Endodermal cell (in vitro differentiated cells): ENCODE data around the gene OR1J2. TPM values are rescaled to one million over a fixed set of nuclear protein-coding genes. Genes with fewer than 3 reads are reported as not detected.

Experiments
- DNase-seq: peaks from one replicate; pipeline ENCODE4 v3.0.0-alpha.2; 2017
- H3K27ac ChIP-seq: 2 replicates; pipeline ENCODE4 v1.5.1; 2013; ENCODE audit warnings: mild to moderate bottlenecking, low read depth, low read length, moderate library complexity
- H3K27me3 ChIP-seq: 2 replicates; pipeline ENCODE4 v1.6.1; 2013; ENCODE audit warnings: mild to moderate bottlenecking, low read length, moderate library complexity; ENCODE audit not compliant: insufficient read depth, control insufficient read depth, poor library complexity, severe bottlenecking
- H3K36me3 ChIP-seq: 2 replicates; pipeline ENCODE4 v1.7.0; 2013; ENCODE audit warnings: mild to moderate bottlenecking, low read length, moderate library complexity; ENCODE audit not compliant: control insufficient read depth, insufficient read depth
- H3K4me1 ChIP-seq: one replicate; pipeline ENCODE4 v1.7.0; 2013; ENCODE audit warnings: low read length; ENCODE audit not compliant: control insufficient read depth, insufficient read depth
- H3K4me3 ChIP-seq: 2 replicates; pipeline ENCODE4 v1.5.1; 2013; ENCODE audit warnings: mild to moderate bottlenecking, low read length, moderate library complexity
- H3K9ac ChIP-seq: 2 replicates; pipeline ENCODE4 v1.6.1; 2013; ENCODE audit warnings: mild to moderate bottlenecking, low read length, moderate library complexity; ENCODE audit not compliant: poor library complexity, severe bottlenecking; ENCODE audit errors: extremely low read depth
- H3K9me3 ChIP-seq: 2 replicates; pipeline ENCODE4 v1.6.1; 2013; ENCODE audit warnings: mild to moderate bottlenecking, low read length, moderate library complexity; ENCODE audit not compliant: control insufficient read depth
- H3K27ac Mint-ChIP-seq: 2 replicates; pipeline ENCODE4 v1.8.0; 2020; ENCODE audit warnings: mixed read lengths
- H3K27me3 Mint-ChIP-seq: 2 replicates; pipeline ENCODE4 v1.8.0; 2021; ENCODE audit warnings: mild to moderate bottlenecking, mixed read lengths; ENCODE audit not compliant: insufficient read depth
- H3K36me3 Mint-ChIP-seq: 2 replicates; pipeline ENCODE4 v1.8.0; 2020; ENCODE audit warnings: low read depth, mixed read lengths
- H3K4me1 Mint-ChIP-seq: 2 replicates; pipeline ENCODE4 v1.8.0; 2020; ENCODE audit warnings: mixed read lengths
- H3K4me3 Mint-ChIP-seq: 2 replicates; pipeline ENCODE4 v1.8.0; 2020; ENCODE audit warnings: mild to moderate bottlenecking, moderate library complexity, mixed read lengths
- H3K9me3 Mint-ChIP-seq: 2 replicates; pipeline ENCODE4 v1.8.0; 2020; ENCODE audit warnings: mild to moderate bottlenecking, mixed read lengths
- WGBS, 2 experiments: methylation state at CpG; one replicate each; pipeline versions ENCODE4 v1.1.5 to v1.1.7; 2013; ENCODE audit warnings: missing lambda C conversion rate in 2 of 2, mixed read lengths in 1 of 2; ENCODE audit not compliant: insufficient coverage in 1 of 2, insufficient read length in 1 of 2; 5-methylcytosine and 5-hydroxymethylcytosine counted together
- total RNA-seq, 2 donors: library from RNA; stranded (reverse); fragmentation: NEBNext Ultra II Directional in 1 of 2; extraction: Animal tissue kit (Norgen Biotek cat#: 25700) in 1 of 2; gene quantifications; 2 replicates in 1 of 2; 3 replicates in 1 of 2; pipeline ENCODE4 v1.2.1, GENCODE V29; 2021
- TF ChIP-seq, protein P1 (sequence below): fragments of 200-600 bp; sonication (generic); conservative IDR thresholded peaks from 2 replicates; pipeline ENCODE4 v1.5.0; 2021; ENCODE audit warnings: antibody characterized with exemption, mild to moderate bottlenecking

Gene OR1J2
- total RNA-seq, 2 donors from 2014 or later: not detected

GRCh38 chr9:122475717-122476116, 34.9 kb upstream of the OR1J2 start:
- H3K4me1 ChIP-seq: no peaks in the 10 kb centered on the region
- H3K36me3 ChIP-seq: no peaks in the 10 kb centered on the region
- H3K27ac ChIP-seq: no peak overlapping the region
- Mint-ChIP-seq H3K27ac (no peak overlapping the region), H3K9me3 (peaks cover under 1% of the 10 kb centered on the region), H3K36me3 (no peaks in the 10 kb centered on the region), H3K4me3 (no peak overlapping the region), H3K27me3 (peaks cover 16% of the 10 kb centered on the region), H3K4me1 (no peaks in the 10 kb centered on the region)
- H3K27me3 ChIP-seq: no peaks in the 10 kb centered on the region
- 75 to 80% methylated on average over 2 of the region's 2 CpGs for WGBS, 2 experiments
- H3K4me3 ChIP-seq: no peak overlapping the region
- DNase-seq: no peak
- H3K9me3 ChIP-seq: no peaks in the 10 kb centered on the region
- H3K9ac ChIP-seq: no peak overlapping the region
- TF ChIP-seq, protein P1, sequence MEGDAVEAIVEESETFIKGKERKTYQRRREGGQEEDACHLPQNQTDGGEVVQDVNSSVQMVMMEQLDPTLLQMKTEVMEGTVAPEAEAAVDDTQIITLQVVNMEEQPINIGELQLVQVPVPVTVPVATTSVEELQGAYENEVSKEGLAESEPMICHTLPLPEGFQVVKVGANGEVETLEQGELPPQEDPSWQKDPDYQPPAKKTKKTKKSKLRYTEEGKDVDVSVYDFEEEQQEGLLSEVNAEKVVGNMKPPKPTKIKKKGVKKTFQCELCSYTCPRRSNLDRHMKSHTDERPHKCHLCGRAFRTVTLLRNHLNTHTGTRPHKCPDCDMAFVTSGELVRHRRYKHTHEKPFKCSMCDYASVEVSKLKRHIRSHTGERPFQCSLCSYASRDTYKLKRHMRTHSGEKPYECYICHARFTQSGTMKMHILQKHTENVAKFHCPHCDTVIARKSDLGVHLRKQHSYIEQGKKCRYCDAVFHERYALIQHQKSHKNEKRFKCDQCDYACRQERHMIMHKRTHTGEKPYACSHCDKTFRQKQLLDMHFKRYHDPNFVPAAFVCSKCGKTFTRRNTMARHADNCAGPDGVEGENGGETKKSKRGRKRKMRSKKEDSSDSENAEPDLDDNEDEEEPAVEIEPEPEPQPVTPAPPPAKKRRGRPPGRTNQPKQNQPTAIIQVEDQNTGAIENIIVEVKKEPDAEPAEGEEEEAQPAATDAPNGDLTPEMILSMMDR: no peak

DNA sequence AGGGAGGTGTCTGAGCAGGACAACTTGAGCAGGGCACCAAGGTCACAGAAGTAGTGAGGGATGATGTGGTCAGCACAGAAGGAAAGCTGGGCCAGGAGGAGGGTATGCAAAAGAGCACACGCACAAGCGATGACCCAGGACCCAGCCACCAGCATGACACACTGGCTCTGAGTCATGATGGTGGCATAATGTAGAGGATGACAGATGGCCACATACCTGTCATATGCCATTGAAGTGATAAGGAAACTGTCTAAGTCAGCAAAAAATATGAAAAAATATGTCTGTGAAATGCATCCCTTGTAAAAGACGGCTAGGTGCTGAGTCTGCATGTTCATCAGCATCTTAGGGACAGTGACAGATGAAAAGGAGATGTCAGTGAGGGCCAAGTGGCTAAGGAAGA, 33.3 kb upstream of the OR1J2 start:
- no peak for DNase-seq
- H3K27ac ChIP-seq: no peak overlapping the region
- H3K36me3 ChIP-seq: no peaks in the 10 kb centered on the region
- no peak overlapping the region for H3K4me3 Mint-ChIP-seq
- no peaks in the 10 kb centered on the region for H3K4me1 Mint-ChIP-seq
- H3K27me3 Mint-ChIP-seq: peaks cover 16% of the 10 kb centered on the region
- no peak overlapping the region for H3K27ac Mint-ChIP-seq
- WGBS, 2 experiments: 74 to 83% methylated on average over 3 of the region's 3 CpGs
- H3K36me3 Mint-ChIP-seq: no peaks in the 10 kb centered on the region
- TF ChIP-seq, protein P1: no peak
- H3K4me1 ChIP-seq: no peaks in the 10 kb centered on the region
- H3K27me3 ChIP-seq: no peaks in the 10 kb centered on the region
- no peaks in the 10 kb centered on the region for H3K9me3 Mint-ChIP-seq
- no peak overlapping the region for H3K4me3 ChIP-seq
- no peaks in the 10 kb centered on the region for H3K9me3 ChIP-seq
- H3K9ac ChIP-seq: no peak overlapping the region

- no peaks in the 10 kb centered on the region for H3K27me3 ChIP-seq
- WGBS, 2 experiments: 70 to 77% methylated on average over 4 to 6 of the region's 6 CpGs
Observed at GRCh38 chr9:122477826-122478225, 32.8 kb upstream of the OR1J2 start, which contains the start of gene OR1J1. Gene OR1J1, minus strand, starts transcription at chr9:122477926. Its CDS starts 0 bp downstream, at chr9:122477926.

More at GRCh38 chr9:122477826-122478225, 32.8 kb upstream of the OR1J2 start, which contains the start of gene OR1J1:
- H3K4me1 ChIP-seq: no peaks in the 10 kb centered on the region
- Mint-ChIP-seq H3K27ac (no peak within 1 kb of the TSS), H3K4me3 (no peak within 1 kb of the TSS), H3K9me3 (no peaks in the 10 kb centered on the region), H3K36me3 (no peaks in the 10 kb centered on the region), H3K27me3 (peaks cover 16% of the 10 kb centered on the region), H3K4me1 (no peaks in the 10 kb centered on the region)
- DNase-seq: no peak
- H3K9ac ChIP-seq: no peak within 1 kb of the TSS
- TF ChIP-seq, protein P1: no peak
- H3K4me3 ChIP-seq: no peak within 1 kb of the TSS
- H3K27ac ChIP-seq: no peak within 1 kb of the TSS
- H3K9me3 ChIP-seq: no peaks in the 10 kb centered on the region
- H3K36me3 ChIP-seq: no peaks in the 10 kb centered on the region
